Chondrocyte (in vitro differentiated cells): Measurements from ENCODE around the gene RHOH. TPM values are rescaled to one million over a fixed set of nuclear protein-coding genes. Genes with fewer than 3 reads are reported as not detected.

Experiments used
- DNase-seq: peaks from one replicate; pipeline ENCODE4 v3.0.0; 2021; ENCODE audit warnings: mixed read lengths, low spot score
- H3K27ac Mint-ChIP-seq: one replicate; pipeline ENCODE4 v1.8.0; 2021; ENCODE audit warnings: mild to moderate bottlenecking, moderate library complexity, mixed read lengths; ENCODE audit not compliant: unreplicated experiment
- H3K27me3 Mint-ChIP-seq: 2 replicates; pipeline ENCODE4 v1.8.0; 2021; ENCODE audit warnings: low read depth, mixed read lengths
- H3K36me3 Mint-ChIP-seq: 2 replicates; pipeline ENCODE4 v1.8.0; 2021; ENCODE audit warnings: low read depth, mixed read lengths
- H3K4me1 Mint-ChIP-seq: 2 replicates; pipeline ENCODE4 v1.8.0; 2021; ENCODE audit warnings: low read depth, mild to moderate bottlenecking, mixed read lengths
- H3K4me3 Mint-ChIP-seq: one replicate; pipeline ENCODE4 v1.8.0; 2021; ENCODE audit warnings: mild to moderate bottlenecking, moderate library complexity, mixed read lengths; ENCODE audit not compliant: unreplicated experiment
- H3K9me3 Mint-ChIP-seq: 2 replicates; pipeline ENCODE4 v1.8.0; 2021; ENCODE audit warnings: low read depth, mixed read lengths
- CTCF ChIP-seq: fragments of 200-600 bp; sonication (generic); IDR thresholded peaks from 2 replicates; pipeline ENCODE4 v1.5.0; 2021; ENCODE audit warnings: antibody characterized with exemption, mild to moderate bottlenecking, moderate library complexity
- total RNA-seq: library from RNA; stranded (reverse); gene quantifications from 3 replicates; pipeline ENCODE4 v1.2.1, GENCODE V29; 2021

The RHOH gene
- total RNA-seq, 1 donor from 2014 or later, result not detected

GRCh38 chr4:40199999-40200874 lies 3.4 kb downstream of the RHOH start:
- no peaks in the 10 kb centered on the region for H3K27me3 Mint-ChIP-seq
- H3K4me3 Mint-ChIP-seq, result no peak overlapping the region
- H3K36me3 Mint-ChIP-seq, result no peaks in the 10 kb centered on the region
- TF ChIP-seq CTCF, result no peak
- no peak overlapping the region for H3K27ac Mint-ChIP-seq
- no peak for DNase-seq
- peaks cover 2% of the 10 kb centered on the region for H3K4me1 Mint-ChIP-seq
- no peaks in the 10 kb centered on the region for H3K9me3 Mint-ChIP-seq

GRCh38 chr4:40200875-40201801 lies 4.3 kb downstream of the RHOH start:
- Mint-ChIP-seq H3K27me3 (no peaks in the 10 kb centered on the region), H3K9me3 (no peaks in the 10 kb centered on the region), H3K4me3 (no peak overlapping the region), H3K27ac (no peak overlapping the region), H3K36me3 (no peaks in the 10 kb centered on the region), H3K4me1 (peaks cover 5% of the 10 kb centered on the region)
- DNase-seq, result no peak
- no peak for TF ChIP-seq CTCF

GRCh38 chr4:40201898-40202297 lies 5.1 kb downstream of the RHOH start:
- Mint-ChIP-seq H3K4me1 (peaks cover 6% of the 10 kb centered on the region), H3K27ac (no peak overlapping the region), H3K4me3 (no peak overlapping the region), H3K36me3 (no peaks in the 10 kb centered on the region), H3K27me3 (no peaks in the 10 kb centered on the region), H3K9me3 (no peaks in the 10 kb centered on the region)
- no peak for DNase-seq
- no peak for TF ChIP-seq CTCF

GRCh38 chr4:40202474-40202873 lies 5.6 kb downstream of the RHOH start:
- no peak for DNase-seq
- TF ChIP-seq CTCF, result no peak
- H3K4me1 Mint-ChIP-seq, result peaks cover 6% of the 10 kb centered on the region

More at GRCh38 chr4:40202474-40202873, 5.6 kb downstream of the RHOH start:
- Mint-ChIP-seq H3K27ac (no peak overlapping the region), H3K4me3 (no peak overlapping the region), H3K9me3 (no peaks in the 10 kb centered on the region), H3K27me3 (no peaks in the 10 kb centered on the region), H3K36me3 (no peaks in the 10 kb centered on the region)
